NCI-H1417 (cell line): ENCODE measurements around the gene OR1J4.
"Not testable (repeated sequence)": the region's sequence is repeated elsewhere in the genome, so short reads cannot be mapped to it uniquely, and the experiment has no call there.

ENCODE experiments used
- DNase-seq, 3 experiments: peaks; one replicate each; lab custom pipeline; 2025; lab: John Stamatoyannopoulos, UW

Gene OR1J4

GRCh38 chr9:122518841-122519240, at the start of gene OR1J4:
Gene OR1J4, plus strand, starts transcription at chr9:122519141. Its CDS starts 0 bp downstream, at chr9:122519141.
- no peak for DNase-seq

- DNase-seq, result no peak
Measured at GRCh38 chr9:122474561-122474960, 44.4 kb upstream of the OR1J4 start.

GRCh38 chr9:122475717-122476116, 43.2 kb upstream of the OR1J4 start:
- DNase-seq, result no peak

GRCh38 chr9:122477346-122477745, 41.6 kb upstream of the OR1J4 start:
- no peak for DNase-seq

- no peak for DNase-seq
Measured at GRCh38 chr9:122477826-122478225, 41.1 kb upstream of the OR1J4 start, which contains the start of gene OR1J1. Gene OR1J1, minus strand, starts transcription at chr9:122477926. Its CDS starts 0 bp downstream, at chr9:122477926.

GRCh38 chr9:122479062-122479461, 39.9 kb upstream of the OR1J4 start:
- DNase-seq, result no peak

GRCh38 chr9:122498883-122499288, 20.1 kb upstream of the OR1J4 start:
- DNase-seq, result peak; percentile 15 to 65 (median 21)

- DNase-seq, result no peak
Measured at GRCh38 chr9:122506964-122507363, 12.0 kb upstream of the OR1J4 start.

- no peak for DNase-seq
Measured at GRCh38 chr9:122510502-122510901, 8.4 kb upstream of the OR1J4 start, which contains the start of gene OR1J2. Gene OR1J2, plus strand, starts transcription at chr9:122510802. Its CDS starts 0 bp downstream, at chr9:122510802.

- DNase-seq, result no peak
Measured at GRCh38 chr9:122518226-122518625, 715 bp upstream of the OR1J4 start.

GRCh38 chr9:122519376-122519775, 435 bp downstream of the OR1J4 start:
- DNase-seq, result no peak

GRCh38 chr9:122526602-122527001, 7.7 kb downstream of the OR1J4 start:
- DNase-seq, result no peak

GRCh38 chr9:122527193-122527592, 8.3 kb downstream of the OR1J4 start, which contains the start of gene OR1N1:
Gene OR1N1, minus strand, starts transcription at chr9:122527293. Its CDS starts 0 bp downstream, at chr9:122527293.
- no peak for DNase-seq

- DNase-seq, result not testable (repeated sequence)
Measured at GRCh38 chr9:122531157-122531556, 12.2 kb downstream of the OR1J4 start.

- DNase-seq, result no peak
Measured at GRCh38 chr9:122536134-122536533, 17.2 kb downstream of the OR1J4 start.

- not testable (repeated sequence) for DNase-seq
Measured at GRCh38 chr9:122537066-122537465, 18.1 kb downstream of the OR1J4 start.

GRCh38 chr9:122538757-122539156, 19.8 kb downstream of the OR1J4 start:
- DNase-seq, result no peak

GRCh38 chr9:122546196-122546595, 27.3 kb downstream of the OR1J4 start:
- DNase-seq, result no peak

- DNase-seq, result peak in 1 of 3 experiments; percentile 40
Measured at GRCh38 chr9:122551371-122551770, 32.4 kb downstream of the OR1J4 start.

- no peak for DNase-seq
Measured at GRCh38 chr9:122552812-122553211, 33.9 kb downstream of the OR1J4 start, which contains the start of gene OR1N2. Gene OR1N2, plus strand, starts transcription at chr9:122553112. Its CDS starts 100 bp downstream, at chr9:122553212.

- DNase-seq, result no peak
Measured at GRCh38 chr9:122561446-122561845, 42.5 kb downstream of the OR1J4 start.

- DNase-seq, result no peak
Measured at GRCh38 chr9:122562134-122562760, 43.3 kb downstream of the OR1J4 start.

- DNase-seq, result no peak
Measured at GRCh38 chr9:122567901-122568300, 49.0 kb downstream of the OR1J4 start.
